Mesendoderm (in vitro differentiated cells): ENCODE results near the gene CORO2B.

Experiments used
- DNase-seq: peaks from one replicate; pipeline ENCODE4 v3.0.0; 2013
- H2AK5ac ChIP-seq: 2 replicates; pipeline ENCODE4 v1.6.1; 2013; ENCODE audit warnings: low read length, inconsistent platforms
- H2BK120ac ChIP-seq: 2 replicates; pipeline ENCODE4 v1.6.1; 2013; ENCODE audit warnings: low read depth, mild to moderate bottlenecking, low read length, moderate library complexity, mixed read lengths
- H2BK15ac ChIP-seq: replicated peaks from 2 replicates; pipeline ENCODE4 v1.6.1; 2013; ENCODE audit warnings: low read depth, mild to moderate bottlenecking, moderate library complexity
- H2BK5ac ChIP-seq: 2 replicates; pipeline ENCODE4 v1.6.1; 2013; ENCODE audit warnings: low read length, inconsistent platforms
- H3K18ac ChIP-seq: 2 replicates; pipeline ENCODE4 v1.6.1; 2013; ENCODE audit warnings: mild to moderate bottlenecking, low read length, mixed read lengths
- H3K23ac ChIP-seq: one replicate; pipeline ENCODE4 v1.6.1; 2013; ENCODE audit warnings: low read length
- H3K27ac ChIP-seq: 2 replicates; pipeline ENCODE4 v1.5.1; 2013; ENCODE audit warnings: low read depth, mild to moderate bottlenecking, inconsistent platforms, low read length, moderate library complexity
- H3K27me3 ChIP-seq: 2 replicates; pipeline ENCODE4 v1.6.1; 2013; ENCODE audit warnings: low read length, control low read depth, mild to moderate bottlenecking, inconsistent platforms; ENCODE audit not compliant: insufficient read depth, poor library complexity
- H3K36me3 ChIP-seq: 2 replicates; pipeline ENCODE4 v1.6.1; 2013; ENCODE audit warnings: low read length, inconsistent platforms; ENCODE audit not compliant: control insufficient read depth, insufficient read depth
- H3K4ac ChIP-seq: one replicate; pipeline ENCODE4 v1.6.1; 2013; ENCODE audit warnings: low read depth, mild to moderate bottlenecking, low read length, moderate library complexity
- H3K4me1 ChIP-seq: 2 replicates; pipeline ENCODE4 v1.6.1; 2013; ENCODE audit warnings: low read depth, low read length, inconsistent platforms; ENCODE audit not compliant: control insufficient read depth
- H3K4me2 ChIP-seq: 2 replicates; pipeline ENCODE4 v1.6.1; 2013; ENCODE audit warnings: low read length
- H3K4me3 ChIP-seq: 2 replicates; pipeline ENCODE4 v1.5.1; 2013; ENCODE audit warnings: mild to moderate bottlenecking, low read length
- H3K56ac ChIP-seq: one replicate; pipeline ENCODE4 v1.6.1; 2013; ENCODE audit warnings: low read length
- H3K79me1 ChIP-seq: 2 replicates; pipeline ENCODE4 v1.6.1; 2013; ENCODE audit warnings: low read length, inconsistent platforms
- H3K79me2 ChIP-seq: 2 replicates; pipeline ENCODE4 v1.6.1; 2013; ENCODE audit warnings: mild to moderate bottlenecking, low read length; ENCODE audit not compliant: control insufficient read depth, insufficient read depth
- H3K9ac ChIP-seq: 2 replicates; pipeline ENCODE4 v1.6.1; 2013; ENCODE audit warnings: low read length, inconsistent platforms
- H4K5ac ChIP-seq: one replicate; pipeline ENCODE4 v1.6.1; 2013; ENCODE audit warnings: low read length
- H4K8ac ChIP-seq: one replicate; pipeline ENCODE4 v1.6.1; 2013; ENCODE audit warnings: low read depth, mild to moderate bottlenecking, control low read depth, low read length, moderate library complexity
- WGBS: extraction: QIAGEN DNeasy Blood & Tissue Kit; methylation state at CpG from one replicate; pipeline ENCODE4 v1.1.7; 2013; ENCODE audit warnings: low lambda C conversion rate, missing lambda C conversion rate; ENCODE audit not compliant: insufficient coverage; ENCODE audit errors: extremely low coverage; 5-methylcytosine and 5-hydroxymethylcytosine counted together

CORO2B gene

DNA sequence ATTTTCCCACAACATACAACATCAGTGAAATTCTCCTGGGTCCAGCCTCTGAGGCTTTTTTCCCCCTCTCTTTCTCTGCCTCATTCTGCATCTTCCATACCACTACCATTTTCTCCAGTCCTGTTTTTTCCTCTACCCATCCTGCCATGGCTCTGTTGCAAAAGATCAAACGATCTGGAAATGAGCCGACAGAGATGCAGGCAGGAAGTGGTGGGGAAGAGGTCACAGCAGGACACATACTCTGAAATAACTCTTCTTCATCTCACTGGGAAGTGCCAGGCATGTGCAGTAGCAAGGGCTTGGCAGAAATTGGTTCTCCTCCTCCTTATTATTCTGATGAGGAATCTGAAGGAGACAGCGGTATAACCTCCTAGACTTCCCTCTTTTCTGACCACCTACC, 114.3 kb downstream of the CORO2B start:
- Histone ChIP-seq H3K4ac (no peak overlapping the region), H4K8ac (no peak overlapping the region), H3K56ac (no peak overlapping the region), H3K36me3 (no peaks in the 10 kb centered on the region), H3K9ac (no peak overlapping the region), H3K4me1 (peaks cover 13% of the 10 kb centered on the region), H2BK5ac (no peak overlapping the region), H3K23ac (no peak overlapping the region), H3K4me3 (no peak overlapping the region), H2BK15ac (no peak overlapping the region), H3K27ac (no peak overlapping the region), H3K27me3 (no peaks in the 10 kb centered on the region), H3K79me2 (no peaks in the 10 kb centered on the region), H3K79me1 (no peaks in the 10 kb centered on the region), H3K4me2 (no peak overlapping the region), H2AK5ac (no peak overlapping the region), H2BK120ac (no peak overlapping the region), H4K5ac (no peak overlapping the region), H3K18ac (no peak overlapping the region)
- DNase-seq, result peak; percentile 59
- no CpG with 5 or more reads among the region's 3 CpGs for WGBS

DNA sequence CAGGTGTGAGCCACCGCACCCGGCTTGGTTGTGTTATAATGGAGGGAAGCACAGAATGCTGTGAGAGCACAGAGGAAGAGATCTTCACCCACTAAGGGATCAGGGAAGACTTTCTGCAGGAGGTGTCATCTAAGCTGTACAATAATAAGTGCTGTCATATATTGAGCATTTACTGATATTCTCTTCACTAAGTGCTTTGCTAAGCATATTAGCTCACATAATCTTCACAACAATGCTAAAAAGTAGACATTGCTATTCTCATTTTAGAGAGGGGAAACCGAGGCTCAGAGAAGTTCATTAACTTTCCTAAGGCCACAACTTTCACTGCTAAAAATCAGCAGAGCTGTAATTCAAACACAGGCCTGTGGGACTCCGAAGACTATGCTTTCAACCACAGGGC, 115.3 kb downstream of the CORO2B start:
- Histone ChIP-seq H2AK5ac (no peak overlapping the region), H3K4me1 (peaks cover 13% of the 10 kb centered on the region), H3K36me3 (no peaks in the 10 kb centered on the region), H3K27me3 (no peaks in the 10 kb centered on the region), H3K18ac (no peak overlapping the region), H3K79me2 (no peaks in the 10 kb centered on the region), H2BK5ac (no peak overlapping the region), H4K8ac (no peak overlapping the region), H3K56ac (no peak overlapping the region), H2BK120ac (no peak overlapping the region), H3K4me3 (no peak overlapping the region), H3K4ac (no peak overlapping the region), H3K27ac (no peak overlapping the region), H3K79me1 (no peaks in the 10 kb centered on the region), H3K23ac (no peak overlapping the region), H3K9ac (no peak overlapping the region), H3K4me2 (no peak overlapping the region), H4K5ac (no peak overlapping the region), H2BK15ac (no peak overlapping the region)
- no CpG with 5 or more reads among the region's 4 CpGs for WGBS
- no peak for DNase-seq

DNA sequence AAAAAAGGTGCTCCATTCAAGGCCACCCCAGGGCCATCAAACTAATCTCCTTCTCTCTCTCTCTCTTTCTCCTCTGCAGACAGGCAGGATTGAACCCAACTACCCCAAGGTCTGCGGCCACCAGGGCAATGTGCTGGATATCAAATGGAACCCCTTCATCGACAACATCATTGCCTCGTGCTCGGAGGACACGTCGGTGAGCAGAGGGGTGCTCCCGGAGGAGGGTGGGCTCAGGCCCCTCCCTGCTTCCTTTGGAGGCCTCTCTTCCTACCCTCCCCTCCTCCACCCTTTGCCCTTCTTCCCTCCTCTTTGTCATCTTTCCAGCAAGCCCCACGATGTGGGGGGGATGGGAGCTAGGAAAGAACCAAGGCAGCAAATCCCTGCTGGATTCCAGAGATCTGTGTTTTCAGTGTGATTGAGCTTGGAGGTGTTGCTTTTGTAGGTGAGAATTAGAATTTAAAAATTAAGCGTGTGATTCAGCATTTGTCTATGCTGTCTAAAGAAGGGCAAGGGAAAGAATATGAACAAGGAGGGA, 116.3 kb downstream of the CORO2B start:
- peak overlapping the region; percentile 70 for H3K56ac ChIP-seq
- DNase-seq, result peak; percentile 54
- H3K79me2 ChIP-seq, result no peaks in the 10 kb centered on the region
- peak overlapping the region; percentile 21 for H3K9ac ChIP-seq
- H4K5ac ChIP-seq, result no peak overlapping the region
- no peak overlapping the region for H2BK15ac ChIP-seq
- H3K4me2 ChIP-seq, result no peak overlapping the region
- H3K4ac ChIP-seq, result no peak overlapping the region
- no peaks in the 10 kb centered on the region for H3K36me3 ChIP-seq
- peak overlapping the region; percentile 45 for H3K23ac ChIP-seq
- H2BK120ac ChIP-seq, result no peak overlapping the region
- H3K27me3 ChIP-seq, result no peaks in the 10 kb centered on the region
- H3K4me1 ChIP-seq, result peaks cover 20% of the 10 kb centered on the region
- H4K8ac ChIP-seq, result no peak overlapping the region
- no peak overlapping the region for H2AK5ac ChIP-seq
- H3K27ac ChIP-seq, result no peak overlapping the region
- H2BK5ac ChIP-seq, result no peak overlapping the region
- no peak overlapping the region for H3K4me3 ChIP-seq
- H3K18ac ChIP-seq, result no peak overlapping the region
- WGBS, result 100% methylated on average over 1 of the region's 9 CpGs
- H3K79me1 ChIP-seq, result no peaks in the 10 kb centered on the region

DNA sequence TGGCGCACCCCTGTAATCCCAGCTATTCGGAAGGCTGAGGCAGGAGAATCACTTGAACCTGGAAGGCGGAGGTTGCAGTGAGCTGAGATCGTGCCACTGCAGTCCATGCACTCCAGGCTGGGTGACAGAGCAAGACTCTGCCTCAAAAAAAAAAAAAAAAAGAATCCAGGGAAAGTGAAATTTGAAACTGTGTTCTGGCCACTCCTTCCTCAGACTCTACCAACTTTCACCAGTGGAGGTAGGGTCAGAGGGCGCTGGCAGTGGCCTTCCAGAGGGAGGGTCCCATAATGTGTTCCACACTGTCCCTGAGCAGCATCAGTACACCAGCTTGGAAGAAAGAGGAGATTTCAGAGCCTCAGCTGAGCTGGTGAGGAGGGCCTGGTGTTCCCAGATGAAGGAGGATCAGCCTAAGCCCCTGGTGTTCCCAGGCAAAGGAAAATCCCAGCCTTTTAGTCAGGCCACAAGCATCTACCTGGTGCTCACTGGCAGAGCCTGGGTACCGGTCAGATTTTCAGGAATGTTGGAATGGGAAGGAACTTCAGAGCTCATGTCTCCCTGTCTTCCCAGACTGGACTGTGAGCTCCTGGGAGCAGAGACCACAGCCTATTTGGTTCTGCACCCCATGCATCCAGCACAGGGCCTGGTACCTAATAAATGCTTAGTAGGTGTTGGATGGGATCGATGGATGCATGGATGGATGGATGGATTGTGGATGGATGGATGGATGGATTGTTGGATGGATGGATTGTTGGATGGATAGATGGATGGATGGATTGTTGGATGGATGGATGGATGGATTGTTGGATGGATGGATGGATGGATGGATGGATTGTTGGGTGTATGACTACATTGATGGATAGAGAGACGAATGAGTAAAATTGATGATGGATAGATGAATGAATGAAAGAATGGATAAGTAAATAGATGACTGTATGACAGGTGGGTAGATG, 117.9 kb downstream of the CORO2B start:
- H4K8ac ChIP-seq, result no peak overlapping the region
- H3K18ac ChIP-seq, result no peak overlapping the region
- WGBS, result 100% methylated on average over 2 of the region's 8 CpGs

DNA sequence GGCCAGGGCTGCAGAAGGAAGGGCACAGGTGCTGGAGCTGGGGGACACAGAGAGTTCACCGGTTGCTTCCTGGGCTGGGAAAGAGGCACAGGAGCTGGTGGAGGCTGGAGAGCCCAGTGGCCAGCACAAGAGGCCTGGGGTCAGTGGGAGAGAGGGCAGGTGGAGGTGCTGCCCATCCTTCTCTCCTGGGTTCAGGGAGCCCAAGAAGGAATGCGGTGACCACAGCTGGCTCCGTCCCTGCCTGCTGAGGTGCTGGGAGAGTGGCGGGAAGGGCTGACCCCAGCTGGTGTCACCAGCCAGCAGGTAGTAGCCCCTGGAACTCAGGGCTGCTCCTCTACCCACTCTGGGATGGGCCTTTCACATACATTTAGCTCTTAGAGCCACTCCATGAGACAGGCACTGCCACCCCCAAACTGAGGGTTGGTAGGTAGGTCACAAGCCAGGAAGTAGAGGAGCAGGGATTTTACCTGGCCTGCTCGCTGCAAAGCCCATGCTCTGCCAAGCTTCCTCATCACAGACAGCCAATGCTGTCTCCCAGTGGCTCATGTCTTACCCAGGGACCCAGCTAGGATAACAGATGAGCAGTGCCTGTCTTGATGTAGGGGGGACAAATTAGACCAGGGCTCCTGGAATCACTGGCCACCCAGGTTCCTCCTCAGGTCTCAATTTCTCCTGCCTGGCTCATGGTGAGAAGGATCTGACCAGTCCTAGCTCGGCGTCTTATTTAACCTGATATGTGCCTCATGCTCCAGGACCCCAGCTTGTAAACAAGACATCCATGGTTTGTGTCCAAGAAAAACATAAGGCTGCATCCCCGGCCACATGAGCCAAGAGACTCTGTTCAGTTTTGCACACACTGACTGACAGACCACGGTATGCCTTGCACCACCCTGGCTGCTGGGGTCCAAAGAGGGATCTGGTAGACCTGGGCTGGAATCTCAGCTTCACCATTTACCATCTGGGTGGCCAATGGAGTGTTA, 119.2 kb downstream of the CORO2B start:
- Histone ChIP-seq H3K4me3 (no peak overlapping the region), H2BK15ac (no peak overlapping the region), H3K79me1 (no peaks in the 10 kb centered on the region), H3K18ac (no peak overlapping the region), H3K79me2 (no peaks in the 10 kb centered on the region), H3K4me1 (peaks cover 26% of the 10 kb centered on the region), H2BK5ac (no peak overlapping the region), H2AK5ac (no peak overlapping the region), H3K4me2 (no peak overlapping the region), H3K4ac (no peak overlapping the region), H3K9ac (no peak overlapping the region), H3K36me3 (no peaks in the 10 kb centered on the region), H4K5ac (no peak overlapping the region), H2BK120ac (no peak overlapping the region), H3K27ac (no peak overlapping the region), H3K56ac (no peak overlapping the region), H4K8ac (no peak overlapping the region), H3K23ac (no peak overlapping the region), H3K27me3 (no peaks in the 10 kb centered on the region)
- WGBS, result no CpG with 5 or more reads among the region's 9 CpGs
- no peak for DNase-seq

More for the DNA sequence above, 117.9 kb downstream of the CORO2B start:
- Histone ChIP-seq H3K9ac (no peak overlapping the region), H2AK5ac (no peak overlapping the region), H3K27ac (no peak overlapping the region), H3K23ac (no peak overlapping the region), H3K36me3 (no peaks in the 10 kb centered on the region), H3K56ac (no peak overlapping the region), H4K5ac (no peak overlapping the region), H3K4me2 (no peak overlapping the region), H3K4ac (no peak overlapping the region), H3K79me1 (no peaks in the 10 kb centered on the region), H2BK15ac (no peak overlapping the region), H3K79me2 (no peaks in the 10 kb centered on the region), H2BK120ac (no peak overlapping the region), H3K27me3 (no peaks in the 10 kb centered on the region), H3K4me1 (peaks cover 23% of the 10 kb centered on the region), H2BK5ac (no peak overlapping the region), H3K4me3 (no peak overlapping the region)
- no peak for DNase-seq
